ENCODE results near the gene GPX8. TPM values are rescaled to one million over a fixed set of nuclear protein-coding genes. Genes with fewer than 3 reads are reported as not detected.

The GPX8 gene, protein sequence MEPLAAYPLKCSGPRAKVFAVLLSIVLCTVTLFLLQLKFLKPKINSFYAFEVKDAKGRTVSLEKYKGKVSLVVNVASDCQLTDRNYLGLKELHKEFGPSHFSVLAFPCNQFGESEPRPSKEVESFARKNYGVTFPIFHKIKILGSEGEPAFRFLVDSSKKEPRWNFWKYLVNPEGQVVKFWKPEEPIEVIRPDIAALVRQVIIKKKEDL
- total RNA-seq, result 1 to 10 TPM in 1 of 2 donors, under 1 TPM in 1; 0.99 to 6.7 TPM

DNA sequence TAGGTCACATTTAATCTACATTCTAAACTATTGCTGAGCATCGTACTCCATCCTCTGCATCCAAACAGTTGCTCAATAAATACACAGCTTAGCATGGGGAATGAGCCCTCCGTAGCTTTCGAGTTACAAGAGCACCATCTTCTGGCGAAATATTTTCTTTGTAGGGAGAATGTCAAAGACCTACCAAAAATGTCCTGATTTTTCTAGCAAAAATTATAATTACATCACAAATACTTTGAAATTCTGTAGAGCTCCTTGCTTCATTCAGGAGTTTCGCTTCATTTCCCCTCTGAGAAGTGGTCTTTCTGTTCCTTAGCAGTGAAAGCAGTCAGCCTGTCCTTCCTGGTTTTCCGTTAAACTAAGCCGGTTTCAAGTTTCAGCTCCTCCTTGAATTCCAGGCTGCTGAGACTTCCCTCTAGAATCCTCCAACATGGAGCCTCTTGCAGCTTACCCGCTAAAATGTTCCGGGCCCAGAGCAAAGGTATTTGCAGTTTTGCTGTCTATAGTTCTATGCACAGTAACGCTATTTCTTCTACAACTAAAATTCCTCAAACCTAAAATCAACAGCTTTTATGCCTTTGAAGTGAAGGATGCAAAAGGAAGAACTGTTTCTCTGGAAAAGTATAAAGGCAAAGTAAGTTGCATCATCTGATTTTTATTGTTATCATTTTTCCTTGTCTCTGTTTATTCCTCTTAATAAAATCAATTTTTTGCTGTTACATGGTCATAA is at the start of gene GPX8:
Gene GPX8 (plus strand): TSS at position 409 of the 730 bp plus-strand sequence. CDS start 22 bp downstream, at position 431.
- no peaks in the 10 kb centered on the region for H3K27me3 ChIP-seq
- intact Hi-C loops (cut with DNase I), result loop anchor here (10.0 kb wide), 1 partner anchor 645 kb away; the partner anchor contains the start of gene SNX18
- ATAC-seq (peak; percentile 86), DNase-seq (peak in 3 of 4 donors; percentile 29 to 48 (median 29))
- H3K4me1 ChIP-seq, result peaks cover 18% of the 10 kb centered on the region
- WGBS, 2 donors, result 2 to 5% methylated on average over 10 of the region's 10 CpGs
- no peak for TF ChIP-seq POLR2A (IDR thresholded peaks at IDR 0.05)
- TF ChIP-seq, protein P1, sequence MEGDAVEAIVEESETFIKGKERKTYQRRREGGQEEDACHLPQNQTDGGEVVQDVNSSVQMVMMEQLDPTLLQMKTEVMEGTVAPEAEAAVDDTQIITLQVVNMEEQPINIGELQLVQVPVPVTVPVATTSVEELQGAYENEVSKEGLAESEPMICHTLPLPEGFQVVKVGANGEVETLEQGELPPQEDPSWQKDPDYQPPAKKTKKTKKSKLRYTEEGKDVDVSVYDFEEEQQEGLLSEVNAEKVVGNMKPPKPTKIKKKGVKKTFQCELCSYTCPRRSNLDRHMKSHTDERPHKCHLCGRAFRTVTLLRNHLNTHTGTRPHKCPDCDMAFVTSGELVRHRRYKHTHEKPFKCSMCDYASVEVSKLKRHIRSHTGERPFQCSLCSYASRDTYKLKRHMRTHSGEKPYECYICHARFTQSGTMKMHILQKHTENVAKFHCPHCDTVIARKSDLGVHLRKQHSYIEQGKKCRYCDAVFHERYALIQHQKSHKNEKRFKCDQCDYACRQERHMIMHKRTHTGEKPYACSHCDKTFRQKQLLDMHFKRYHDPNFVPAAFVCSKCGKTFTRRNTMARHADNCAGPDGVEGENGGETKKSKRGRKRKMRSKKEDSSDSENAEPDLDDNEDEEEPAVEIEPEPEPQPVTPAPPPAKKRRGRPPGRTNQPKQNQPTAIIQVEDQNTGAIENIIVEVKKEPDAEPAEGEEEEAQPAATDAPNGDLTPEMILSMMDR (IDR thresholded peaks at IDR 0.05), result peak; percentile 36 to 75 (median 60)
- H3K27ac ChIP-seq, result peak within 1 kb of the TSS in 2 of 4 donors; percentile 51 to 63
- no peaks in the 10 kb centered on the region for H3K9me3 ChIP-seq
- H3K4me3 ChIP-seq, result peak within 1 kb of the TSS in 1 of 2 donors; percentile 3
- no peaks in the 10 kb centered on the region for H3K36me3 ChIP-seq (replicated peaks in 1 of 2; ENCODE audit: insufficient read depth in 1 of 2, low read depth in 2 of 2)

DNA sequence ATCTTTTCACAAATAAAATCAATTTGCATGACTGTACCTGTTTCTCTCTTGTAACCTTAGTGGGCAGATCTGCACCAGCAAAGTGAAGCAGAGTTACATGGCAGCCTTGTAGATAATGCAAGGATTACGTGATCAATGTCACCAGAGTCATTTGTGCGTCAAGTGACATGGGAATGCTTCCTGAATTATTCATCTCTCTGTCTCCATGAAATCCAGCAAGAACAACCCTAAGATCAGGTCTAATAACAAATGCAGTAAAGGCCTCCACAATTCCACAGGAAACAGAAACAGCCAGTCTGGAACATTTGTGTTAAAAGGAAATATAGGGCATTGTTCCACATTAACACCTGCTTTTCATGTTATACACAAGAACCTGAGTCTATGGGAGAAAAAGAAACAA is 49.8 kb upstream of the GPX8 start:
- WGBS, 2 donors, result 82 to 84% methylated on average over 2 of the region's 2 CpGs
- no peaks in the 10 kb centered on the region for H3K36me3 ChIP-seq (replicated peaks in 1 of 2; ENCODE audit: insufficient read depth in 1 of 2, low read depth in 2 of 2)
- no peaks in the 10 kb centered on the region for H3K9me3 ChIP-seq
- intact Hi-C loops (cut with DNase I), result no loop called here
- H3K4me1 ChIP-seq, result no peaks in the 10 kb centered on the region
- H3K4me3 ChIP-seq, result no peak overlapping the region
- TF ChIP-seq, protein P1 (IDR thresholded peaks at IDR 0.05), result no peak
- TF ChIP-seq POLR2A (IDR thresholded peaks at IDR 0.05), result no peak
- no peak overlapping the region for H3K27ac ChIP-seq
- no peaks in the 10 kb centered on the region for H3K27me3 ChIP-seq
- ATAC-seq (no peak), DNase-seq (no peak)

DNA sequence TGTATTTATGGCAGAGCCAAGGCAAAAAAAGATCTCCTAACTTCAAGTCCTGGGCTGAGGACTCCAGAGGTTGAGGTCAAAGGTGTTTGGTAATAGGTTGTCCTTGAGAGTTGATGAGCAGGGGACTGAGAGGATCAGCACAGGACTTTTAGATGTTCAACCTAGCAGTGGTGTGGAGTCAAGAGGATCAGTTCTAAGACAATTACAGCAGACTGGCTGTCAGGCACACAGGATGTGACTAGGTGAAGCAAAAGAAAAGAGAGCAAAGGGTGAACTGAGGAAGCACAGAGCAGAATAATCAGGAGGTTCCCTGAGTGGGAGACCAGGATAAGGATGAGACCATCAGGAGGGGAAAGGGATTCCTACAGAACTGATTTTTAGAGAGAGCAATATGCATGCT is 46.6 kb upstream of the GPX8 start:
- intact Hi-C loops (cut with DNase I), result no loop called here
- no peak for ATAC-seq

DNA sequence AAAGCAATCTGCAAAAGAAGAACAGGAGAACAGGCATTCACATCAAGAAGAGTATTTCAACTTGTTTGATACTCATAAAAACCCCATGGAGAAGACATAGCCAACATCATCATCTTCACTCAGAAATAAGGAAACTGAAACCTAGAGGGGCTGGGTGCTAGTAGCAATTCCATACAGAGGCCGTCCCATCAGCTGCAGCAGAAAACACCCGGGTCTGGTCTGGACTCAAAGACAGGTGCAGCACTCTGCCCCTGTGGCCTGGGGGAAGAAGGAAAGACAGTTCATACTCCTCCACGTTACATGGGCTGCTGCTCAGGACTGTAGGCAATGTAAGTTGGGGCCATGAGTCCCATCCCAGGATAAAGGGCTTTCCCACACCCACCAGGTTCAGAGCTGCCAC is 45.9 kb upstream of the GPX8 start:
- intact Hi-C loops (cut with DNase I), result no loop called here
- DNase-seq, result no peak
- TF ChIP-seq POLR2A (IDR thresholded peaks at IDR 0.05), result no peak
- TF ChIP-seq, protein P1 (IDR thresholded peaks at IDR 0.05), result no peak
- Histone ChIP-seq H3K9me3 (no peaks in the 10 kb centered on the region), H3K4me1 (no peaks in the 10 kb centered on the region), H3K27me3 (no peaks in the 10 kb centered on the region), H3K27ac (no peak overlapping the region), H3K36me3 (replicated peaks in 1 of 2; ENCODE audit: insufficient read depth in 1 of 2, low read depth in 2 of 2) (no peaks in the 10 kb centered on the region), H3K4me3 (no peak overlapping the region)
- ATAC-seq, result no peak
- WGBS, 2 donors, result 48 to 75% methylated on average over 3 of the region's 3 CpGs

More for the DNA sequence above, 46.6 kb upstream of the GPX8 start:
- Histone ChIP-seq H3K9me3 (no peaks in the 10 kb centered on the region), H3K27ac (no peak overlapping the region), H3K27me3 (no peaks in the 10 kb centered on the region), H3K4me3 (no peak overlapping the region), H3K36me3 (replicated peaks in 1 of 2; ENCODE audit: insufficient read depth in 1 of 2, low read depth in 2 of 2) (no peaks in the 10 kb centered on the region), H3K4me1 (no peaks in the 10 kb centered on the region)
- TF ChIP-seq POLR2A (IDR thresholded peaks at IDR 0.05), result no peak
- TF ChIP-seq, protein P1 (IDR thresholded peaks at IDR 0.05), result no peak
- no peak for DNase-seq

Measured in body of pancreas (tissue), 4 donors.